K562 (cell line): ENCODE data around the gene CDK14. TPM values are rescaled to one million over a fixed set of nuclear protein-coding genes. Genes with fewer than 3 reads are reported as not detected.

ENCODE experiments used
- TSHZ1 ChIP-seq: fragments of 250-450 bp; sonication (Bioruptor Pico); IDR thresholded peaks from 2 replicates; pipeline ENCODE4 v1.4.0; 2020; ENCODE audit warnings: mild to moderate bottlenecking, moderate library complexity
- polyA plus RNA-seq, 8 experiments: library from polyadenylated mRNA; depleted of rRNA in 4 of 8; stranded (reverse) in 5 of 8; unstranded in 3 of 8; fragments of >200 nt; fragmentation: Nextera tagmentation in 2 of 8; fragmentation: Illumina TruSeq in 1 of 8; extraction: Ambion mirVana in 2 of 8; extraction: Trizol in 1 of 8; gene quantifications; 2 replicates each; pipeline versions ENCODE4 v1.2.1 to v1.2.3, GENCODE V29; 2011 to 2014; ENCODE audit warnings: inconsistent platforms in 1 of 8, missing spikeins in 1 of 8
- total RNA-seq, 7 experiments: library from RNA; depleted of rRNA in 6 of 7; stranded (reverse); fragments of >200 nt in 6 of 7; fragmentation: Illumina TruSeq in 2 of 7; extraction: Trizol in 2 of 7; gene quantifications; 2 replicates each; pipeline versions ENCODE4 v1.2.1 to v1.2.3, GENCODE V29; 2011 to 2021; ENCODE audit warnings: low replicate concordance in 1 of 7
- TF ChIP-seq, protein P1 (sequence below), 2 experiments: fragments of 450-650 bp; IDR thresholded peaks; 2 replicates each; pipeline ENCODE4 v1.6.1; 2016; ENCODE audit warnings: mild to moderate bottlenecking in 2 of 2, borderline replicate concordance in 1 of 2, low read depth in 1 of 2, moderate library complexity in 1 of 2

Gene CDK14
- total and polyA plus RNA-seq, 9 of the 15 experiments (the other 6 are each of a cell fraction or from before 2014, with no cell fraction given), result 0.03 to 0.91 (median 0.16) TPM

DNA sequence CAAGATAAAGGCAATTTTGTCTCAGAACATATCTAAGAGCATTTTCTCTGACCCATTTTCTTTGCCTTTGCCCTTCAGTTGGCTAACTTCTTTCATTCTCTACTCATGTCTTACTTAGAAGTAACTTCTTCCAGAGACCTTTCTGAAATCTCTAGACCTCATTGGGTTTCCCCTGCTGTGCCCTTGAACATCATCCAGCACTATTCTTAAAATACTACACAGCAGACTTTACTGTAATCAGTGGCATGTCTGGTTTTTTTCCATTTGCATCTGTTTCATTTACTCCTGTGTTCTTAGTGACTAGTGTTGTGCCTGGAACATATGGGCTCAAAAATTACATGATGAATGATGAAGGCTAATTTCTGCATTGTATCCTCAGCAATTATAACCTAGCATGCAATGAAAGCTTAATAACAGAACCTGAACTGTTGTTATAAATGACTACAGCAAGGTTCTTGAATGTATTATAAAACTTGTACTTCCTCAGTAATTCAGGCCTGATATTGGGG lies 301.9 kb downstream of the CDK14 start (continued):
- TF ChIP-seq, protein P1, sequence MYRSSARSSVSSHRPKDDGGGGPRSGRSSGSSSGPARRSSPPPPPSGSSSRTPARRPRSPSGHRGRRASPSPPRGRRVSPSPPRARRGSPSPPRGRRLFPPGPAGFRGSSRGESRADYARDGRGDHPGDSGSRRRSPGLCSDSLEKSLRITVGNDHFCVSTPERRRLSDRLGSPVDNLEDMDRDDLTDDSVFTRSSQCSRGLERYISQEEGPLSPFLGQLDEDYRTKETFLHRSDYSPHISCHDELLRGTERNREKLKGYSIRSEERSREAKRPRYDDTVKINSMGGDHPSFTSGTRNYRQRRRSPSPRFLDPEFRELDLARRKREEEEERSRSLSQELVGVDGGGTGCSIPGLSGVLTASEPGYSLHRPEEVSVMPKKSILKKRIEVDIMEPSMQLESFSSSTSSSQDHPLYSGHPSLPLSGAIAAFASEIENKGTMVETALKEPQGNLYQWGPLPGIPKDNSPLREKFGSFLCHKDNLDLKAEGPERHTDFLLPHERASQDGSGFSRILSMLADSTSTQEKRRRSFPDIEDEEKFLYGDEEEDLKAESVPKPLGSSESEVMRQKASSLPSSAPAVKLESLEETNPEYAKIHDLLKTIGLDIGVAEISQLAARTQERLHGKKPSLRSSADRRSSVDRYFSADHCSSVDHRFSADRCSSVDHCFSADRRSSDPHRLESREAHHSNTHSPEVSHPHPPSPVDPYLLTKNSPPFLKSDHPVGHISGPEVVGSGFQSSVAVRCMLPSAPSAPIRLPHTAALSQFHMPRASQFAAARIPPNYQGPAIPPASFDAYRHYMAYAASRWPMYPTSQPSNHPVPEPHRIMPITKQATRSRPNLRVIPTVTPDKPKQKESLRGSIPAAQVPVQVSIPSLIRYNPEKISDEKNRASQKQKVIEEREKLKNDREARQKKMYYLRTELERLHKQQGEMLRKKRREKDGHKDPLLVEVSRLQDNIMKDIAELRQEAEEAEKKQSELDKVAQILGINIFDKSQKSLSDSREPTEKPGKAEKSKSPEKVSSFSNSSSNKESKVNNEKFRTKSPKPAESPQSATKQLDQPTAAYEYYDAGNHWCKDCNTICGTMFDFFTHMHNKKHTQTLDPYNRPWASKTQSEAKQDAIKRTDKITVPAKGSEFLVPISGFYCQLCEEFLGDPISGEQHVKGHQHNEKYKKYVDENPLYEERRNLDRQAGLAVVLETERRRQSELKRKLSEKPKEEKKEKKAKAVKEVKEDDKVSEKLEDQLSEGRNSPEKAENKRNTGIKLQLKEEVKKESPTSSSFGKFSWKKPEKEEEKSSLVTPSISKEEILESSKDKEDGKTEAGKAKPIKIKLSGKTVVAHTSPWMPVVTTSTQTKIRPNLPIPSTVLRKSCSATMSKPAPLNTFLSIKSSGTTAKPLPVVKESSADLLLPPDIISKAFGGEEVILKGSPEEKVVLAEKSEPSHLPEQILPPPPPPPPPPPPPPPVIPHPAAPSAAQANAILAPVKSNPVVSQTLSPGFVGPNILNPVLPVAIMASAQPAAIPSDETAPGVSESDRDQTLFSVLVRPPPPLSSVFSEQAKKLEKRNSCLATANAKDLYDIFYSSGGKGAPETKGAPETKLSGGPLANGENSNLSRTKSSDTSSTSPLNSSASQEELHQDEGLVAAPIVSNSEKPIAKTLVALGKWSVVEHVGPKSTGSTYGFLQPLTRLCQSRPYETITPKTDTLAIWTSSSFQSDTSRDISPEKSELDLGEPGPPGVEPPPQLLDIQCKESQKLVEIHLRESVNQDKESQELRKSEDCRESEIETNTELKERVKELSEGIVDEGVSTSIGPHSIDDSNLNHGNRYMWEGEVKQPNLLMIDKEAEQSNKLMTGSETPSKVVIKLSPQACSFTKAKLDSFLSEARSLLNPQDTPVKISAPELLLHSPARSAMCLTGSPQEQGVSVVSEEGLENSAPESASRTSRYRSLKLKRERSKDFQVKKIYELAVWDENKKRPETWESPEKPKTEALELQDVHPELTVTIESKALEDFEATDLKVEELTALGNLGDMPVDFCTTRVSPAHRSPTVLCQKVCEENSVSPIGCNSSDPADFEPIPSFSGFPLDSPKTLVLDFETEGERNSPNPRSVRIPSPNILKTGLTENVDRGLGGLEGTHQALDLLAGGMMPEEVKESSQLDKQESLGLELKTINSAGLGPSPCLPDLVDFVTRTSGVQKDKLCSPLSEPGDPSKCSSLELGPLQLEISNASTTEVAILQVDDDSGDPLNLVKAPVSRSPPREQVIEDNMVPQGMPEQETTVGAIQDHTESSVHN (IDR thresholded peaks at IDR 0.05; ENCODE audit: borderline replicate concordance in 1 of 2, low read depth in 1 of 2), result no peak
- no peak for TF ChIP-seq TSHZ1 (CRISPR knock-in tag)
- TF ChIP-seq, all 486 proteins: peak for 0
